ENCODE measurements around the gene ACYP2.

DNA sequence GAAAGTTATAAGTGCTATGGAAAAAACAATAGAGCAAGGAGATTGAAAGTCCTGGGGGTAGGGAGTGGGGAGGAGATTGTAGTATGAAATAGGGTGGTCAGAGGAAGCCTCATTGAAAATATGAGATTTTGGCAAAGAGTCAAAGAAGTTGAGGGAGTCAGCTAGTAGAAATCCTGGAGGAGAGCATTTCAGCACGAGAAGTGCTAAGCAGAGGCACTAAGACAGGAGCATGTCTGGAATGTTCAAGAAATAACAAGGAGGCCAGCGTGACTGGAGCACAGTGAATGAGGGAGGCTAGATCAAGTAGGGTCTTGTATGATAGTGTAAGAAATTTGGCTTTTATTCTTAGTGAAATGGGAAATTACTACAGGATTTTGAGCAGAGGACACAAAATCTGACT lies 142.8 kb downstream of the ACYP2 start:
- TF ChIP-seq, protein P1, sequence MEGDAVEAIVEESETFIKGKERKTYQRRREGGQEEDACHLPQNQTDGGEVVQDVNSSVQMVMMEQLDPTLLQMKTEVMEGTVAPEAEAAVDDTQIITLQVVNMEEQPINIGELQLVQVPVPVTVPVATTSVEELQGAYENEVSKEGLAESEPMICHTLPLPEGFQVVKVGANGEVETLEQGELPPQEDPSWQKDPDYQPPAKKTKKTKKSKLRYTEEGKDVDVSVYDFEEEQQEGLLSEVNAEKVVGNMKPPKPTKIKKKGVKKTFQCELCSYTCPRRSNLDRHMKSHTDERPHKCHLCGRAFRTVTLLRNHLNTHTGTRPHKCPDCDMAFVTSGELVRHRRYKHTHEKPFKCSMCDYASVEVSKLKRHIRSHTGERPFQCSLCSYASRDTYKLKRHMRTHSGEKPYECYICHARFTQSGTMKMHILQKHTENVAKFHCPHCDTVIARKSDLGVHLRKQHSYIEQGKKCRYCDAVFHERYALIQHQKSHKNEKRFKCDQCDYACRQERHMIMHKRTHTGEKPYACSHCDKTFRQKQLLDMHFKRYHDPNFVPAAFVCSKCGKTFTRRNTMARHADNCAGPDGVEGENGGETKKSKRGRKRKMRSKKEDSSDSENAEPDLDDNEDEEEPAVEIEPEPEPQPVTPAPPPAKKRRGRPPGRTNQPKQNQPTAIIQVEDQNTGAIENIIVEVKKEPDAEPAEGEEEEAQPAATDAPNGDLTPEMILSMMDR (IDR thresholded peaks at IDR 0.05): no peak
- no peak for TF ChIP-seq POLR2A (IDR thresholded peaks at IDR 0.05)
